GM12865 (cell line): ENCODE results near the gene CPLX3.
A peak's percentile ranks its signal among the peaks of the same experiment; 100 is the strongest.

Experiments
- DNase-seq: peaks from one replicate; pipeline ENCODE4 v3.0.0; 2010; ENCODE audit warnings: low read depth
- H3K4me3 ChIP-seq: 2 replicates; pipeline ENCODE4 v1.5.1; 2011; ENCODE audit warnings: mild to moderate bottlenecking, low read depth, low read length, control low read depth
- CTCF ChIP-seq: IDR thresholded peaks from 2 replicates; pipeline ENCODE4 v1.5.1; 2011; ENCODE audit warnings: low read length, control low read depth, low read depth, inconsistent platforms; ENCODE audit not compliant: insufficient read depth; ENCODE audit errors: missing control alignments

CPLX3 gene

GRCh38 chr15:74790080-74790916 is 36.1 kb upstream of the CPLX3 start:
- DNase-seq, result peak; percentile 92
- no peak for TF ChIP-seq CTCF

GRCh38 chr15:74791007-74791406 is 35.4 kb upstream of the CPLX3 start:
- no peak for TF ChIP-seq CTCF
- H3K4me3 ChIP-seq, result peak overlapping the region; percentile 98
- no peak for DNase-seq

More at GRCh38 chr15:74790080-74790916, 36.1 kb upstream of the CPLX3 start:
- peak overlapping the region; percentile 98 for H3K4me3 ChIP-seq

GRCh38 chr15:74791667-74792066 is 34.8 kb upstream of the CPLX3 start:
- peak overlapping the region; percentile 98 for H3K4me3 ChIP-seq
- peak; percentile 44 for DNase-seq
- no peak for TF ChIP-seq CTCF

GRCh38 chr15:74792227-74793016 is 34.0 kb upstream of the CPLX3 start:
- TF ChIP-seq CTCF, result no peak
- H3K4me3 ChIP-seq, result peak overlapping the region; percentile 98
- DNase-seq, result no peak

GRCh38 chr15:74793135-74794028 is 33.0 kb upstream of the CPLX3 start:
- DNase-seq, result peak; percentile 73
- H3K4me3 ChIP-seq, result no peak overlapping the region; the same call in 1 of the 2 replicates
- peak; percentile 60 for TF ChIP-seq CTCF

- no peak for DNase-seq
- no peak for TF ChIP-seq CTCF
Observed at GRCh38 chr15:74794248-74794969, 32.0 kb upstream of the CPLX3 start.

More at GRCh38 chr15:74794248-74794969, 32.0 kb upstream of the CPLX3 start:
- no peak overlapping the region for H3K4me3 ChIP-seq
